MM.1S (cell line): ENCODE results near the gene ST6GAL1.

Experiments used
- DNase-seq: peaks from one replicate; pipeline ENCODE4 v3.0.0-alpha.2; 2015
- H2AFZ ChIP-seq: fragments of 300-600 bp; sonication (generic); 2 replicates; pipeline ENCODE4 v1.6.0; 2016; ENCODE audit warnings: antibody characterized with exemption, low read length
- H3F3A ChIP-seq: fragments of 300-600 bp; sonication (generic); 2 replicates; pipeline ENCODE4 v1.6.1; 2016; ENCODE audit warnings: mild to moderate bottlenecking, antibody characterized with exemption, low read length, moderate library complexity, mixed read lengths; ENCODE audit not compliant: insufficient read depth
- H3K27ac ChIP-seq: fragments of 300-600 bp; sonication (generic); 2 replicates; pipeline ENCODE4 v1.5.1; 2016; ENCODE audit warnings: mild to moderate bottlenecking, low read length
- H3K27me3 ChIP-seq: fragments of 300-600 bp; sonication (generic); replicated peaks from 2 replicates; pipeline ENCODE4 v1.6.0; 2016; ENCODE audit warnings: low read length; ENCODE audit not compliant: insufficient read depth
- H3K36me3 ChIP-seq: fragments of 300-600 bp; sonication (generic); replicated peaks from 2 replicates; pipeline ENCODE4 v1.6.1; 2016; ENCODE audit warnings: mild to moderate bottlenecking, low read length, mixed read lengths; ENCODE audit not compliant: insufficient read depth
- H3K4me1 ChIP-seq: fragments of 300-600 bp; sonication (generic); 2 replicates; pipeline ENCODE4 v1.6.1; 2016; ENCODE audit warnings: low read length, mixed read lengths
- H3K4me2 ChIP-seq: fragments of 300-600 bp; sonication (generic); 2 replicates; pipeline ENCODE4 v1.6.0; 2016; ENCODE audit warnings: low read depth, low read length
- H3K4me3 ChIP-seq: fragments of 300-600 bp; sonication (generic); 2 replicates; pipeline ENCODE4 v1.5.1; 2016; ENCODE audit warnings: low read length, mixed read lengths
- H3K79me2 ChIP-seq: fragments of 300-600 bp; sonication (generic); 2 replicates; pipeline ENCODE4 v1.6.1; 2016; ENCODE audit warnings: mixed run types, low read length, mixed read lengths
- H3K9ac ChIP-seq: fragments of 300-600 bp; sonication (generic); 2 replicates; pipeline ENCODE4 v1.6.1; 2016; ENCODE audit warnings: low read length, mixed read lengths
- H3K9me2 ChIP-seq: fragments of 300-600 bp; sonication (generic); replicated peaks from 2 replicates; pipeline ENCODE4 v1.6.1; 2016; ENCODE audit warnings: mild to moderate bottlenecking, low read length, mixed read lengths; ENCODE audit not compliant: insufficient read depth
- H3K9me3 ChIP-seq: fragments of 300-600 bp; sonication (generic); replicated peaks from 2 replicates; pipeline ENCODE4 v1.6.1; 2016; ENCODE audit warnings: mild to moderate bottlenecking, low read length, mixed read lengths; ENCODE audit not compliant: insufficient read depth
- H4K20me1 ChIP-seq: fragments of 300-600 bp; sonication (generic); 2 replicates; pipeline ENCODE4 v1.6.1; 2016; ENCODE audit warnings: mild to moderate bottlenecking, low read length, moderate library complexity, mixed read lengths; ENCODE audit not compliant: insufficient read depth
- CTCF ChIP-seq: fragments of 300-600 bp; sonication (generic); IDR thresholded peaks from 2 replicates; pipeline ENCODE4 v1.5.1; 2016; ENCODE audit warnings: antibody characterized with exemption, low read length, mixed read lengths
- EZH2 ChIP-seq: fragments of 300-600 bp; sonication (generic); optimal IDR thresholded peaks from 2 replicates; pipeline ENCODE3; 2017; ENCODE audit warnings: low read depth, mild to moderate bottlenecking, antibody characterized with exemption, low read length, mixed read lengths
- EZH2phosphoT487 ChIP-seq: fragments of 300-600 bp; sonication (generic); IDR thresholded peaks from 2 replicates; pipeline ENCODE4 v1.6.1; 2018; ENCODE audit warnings: antibody characterized with exemption, low read length

ST6GAL1 gene

GRCh38 chr3:187069857-187070516 is 139.7 kb downstream of the ST6GAL1 start:
- H3K9me3 ChIP-seq = no peaks in the 10 kb centered on the region
- H3K27me3 ChIP-seq = no peaks in the 10 kb centered on the region
- peaks cover 21% of the 10 kb centered on the region for H3K36me3 ChIP-seq
- H2AFZ ChIP-seq = no peak overlapping the region
- H3K4me2 ChIP-seq = no peak overlapping the region
- H3K9me2 ChIP-seq = no peaks in the 10 kb centered on the region
- H3F3A ChIP-seq = peaks cover 45% of the 10 kb centered on the region
- H3K79me2 ChIP-seq = peaks cover 88% of the 10 kb centered on the region
- H3K4me1 ChIP-seq = peaks cover 68% of the 10 kb centered on the region
- no peak overlapping the region for H3K9ac ChIP-seq
- no peak for DNase-seq
- H3K27ac ChIP-seq = no peak overlapping the region
- no peaks in the 10 kb centered on the region for H4K20me1 ChIP-seq
- TF ChIP-seq CTCF (no peak), EZH2phosphoT487 (no peak), EZH2 (no peak)
- H3K4me3 ChIP-seq = no peak overlapping the region

- Histone ChIP-seq H4K20me1 (no peaks in the 10 kb centered on the region), H3K4me3 (peak overlapping the region; percentile 66; the same call in 1 of the 2 replicates), H3K9me2 (no peaks in the 10 kb centered on the region), H3K4me1 (peaks cover 52% of the 10 kb centered on the region), H2AFZ (0 out of 2 replicates have a peak overlapping the region, but pooled peaks have one; percentile 7), H3K27ac (peak overlapping the region; percentile 88), H3K9ac (peak overlapping the region; percentile 59), H3K79me2 (peaks cover 93% of the 10 kb centered on the region), H3K4me2 (peak overlapping the region; percentile 75), H3K9me3 (no peaks in the 10 kb centered on the region), H3F3A (peaks cover 35% of the 10 kb centered on the region), H3K27me3 (no peaks in the 10 kb centered on the region), H3K36me3 (peaks cover 33% of the 10 kb centered on the region)
- DNase-seq = peak; percentile 80
- TF ChIP-seq EZH2phosphoT487 (no peak), CTCF (peak; percentile 47), EZH2 (no peak)
Observed at GRCh38 chr3:187072102-187072501, 141.8 kb downstream of the ST6GAL1 start.

- H4K20me1 ChIP-seq = no peaks in the 10 kb centered on the region
- H3K36me3 ChIP-seq = peaks cover 37% of the 10 kb centered on the region
- TF ChIP-seq EZH2phosphoT487 (no peak), CTCF (no peak), EZH2 (no peak)
- H3K4me3 ChIP-seq = peak overlapping the region; percentile 66
- H3K9ac ChIP-seq = peak overlapping the region; percentile 59
- no peaks in the 10 kb centered on the region for H3K9me3 ChIP-seq
- peak overlapping the region; percentile 75 for H3K4me2 ChIP-seq
- H3K4me1 ChIP-seq = peaks cover 48% of the 10 kb centered on the region
- no peaks in the 10 kb centered on the region for H3K9me2 ChIP-seq
- 0 out of 2 replicates have a peak overlapping the region, but pooled peaks have one; percentile 7 for H2AFZ ChIP-seq
- no peaks in the 10 kb centered on the region for H3K27me3 ChIP-seq
- DNase-seq = peak; percentile 94
- peaks cover 35% of the 10 kb centered on the region for H3F3A ChIP-seq
- peak overlapping the region; percentile 88 for H3K27ac ChIP-seq
- peaks cover 93% of the 10 kb centered on the region for H3K79me2 ChIP-seq
Observed at GRCh38 chr3:187072511-187072910, 142.2 kb downstream of the ST6GAL1 start.
